ENCODE data around the gene CHD1.

CHD1 gene

GRCh38 chr5:98942847-98943246 is 14.0 kb upstream of the CHD1 start:
- H2AFZ ChIP-seq (ENCODE audit: low read length) = no peak overlapping the region
- no peak overlapping the region for H2BK15ac ChIP-seq (ENCODE audit: low read length)
- H3K4me3 ChIP-seq (ENCODE audit: low read length in 2 of 2) = no peak overlapping the region
- H3K23ac ChIP-seq (ENCODE audit: low read depth, low read length, poor library complexity) = no peak overlapping the region
- WGBS, 2 donors (ENCODE audit: extremely low coverage in 2 of 2, insufficient read length in 2 of 2, insufficient replicate concordance in 1 of 2) = no CpG with 5 or more reads among the region's 3 CpGs
- no peaks in the 10 kb centered on the region for H3K79me1 ChIP-seq (ENCODE audit: low read depth, low read length)
- no peaks in the 10 kb centered on the region for H3K9me3 ChIP-seq (replicated peaks in 1 of 2; ENCODE audit: control insufficient read depth in 2 of 2, insufficient read depth in 1 of 2, low read depth in 1 of 2, low read length in 2 of 2)
- H3K4me2 ChIP-seq (ENCODE audit: insufficient read depth, low read length, poor library complexity, severe bottlenecking) = no peak overlapping the region
- no peak overlapping the region for H4K8ac ChIP-seq (ENCODE audit: low read depth, low read length)
- H2AK5ac ChIP-seq (ENCODE audit: low read depth, low read length) = no peak overlapping the region
- H3K9ac ChIP-seq (ENCODE audit: low read depth, low read length, poor library complexity) = no peak overlapping the region
- H3K18ac ChIP-seq (ENCODE audit: low read length) = no peak overlapping the region
- no peaks in the 10 kb centered on the region for H3K27me3 ChIP-seq (ENCODE audit: control insufficient read depth in 3 of 3, insufficient read depth in 3 of 3, low read depth in 1 of 3, low read length in 3 of 3)
- H3K4ac ChIP-seq (ENCODE audit: low read length) = no peak overlapping the region
- peaks cover 9 to 32% of the 10 kb centered on the region in 2 donors for H3K4me1 ChIP-seq (ENCODE audit: control insufficient read depth in 2 of 2, insufficient read depth in 1 of 2, low read depth in 1 of 2, low read length in 2 of 2)
- no peak for DNase-seq (ENCODE audit: low spot score)
- no peak overlapping the region for H2BK12ac ChIP-seq (ENCODE audit: low read length)
- no peaks in the 10 kb centered on the region for H3K36me3 ChIP-seq (replicated peaks in 1 of 2; ENCODE audit: control insufficient read depth in 2 of 2, insufficient read depth in 2 of 2, low read length in 2 of 2)
- H2BK5ac ChIP-seq (ENCODE audit: low read length) = no peak overlapping the region
- H2BK120ac ChIP-seq (ENCODE audit: low read depth, low read length) = no peak overlapping the region
- H3K27ac ChIP-seq (replicated peaks; ENCODE audit: low read length) = no peak overlapping the region
- no peak overlapping the region for H3K14ac ChIP-seq (ENCODE audit: low read length)
- H4K91ac ChIP-seq (ENCODE audit: low read depth, low read length, poor library complexity) = no peak overlapping the region

- H3K27ac ChIP-seq (replicated peaks; ENCODE audit: low read length) = no peak overlapping the region
- no peak for DNase-seq (ENCODE audit: low spot score)
- no peak overlapping the region for H2BK15ac ChIP-seq (ENCODE audit: low read length)
- no peak overlapping the region for H2AK5ac ChIP-seq (ENCODE audit: low read depth, low read length)
- peaks cover 12 to 47% of the 10 kb centered on the region in 2 donors for H3K4me1 ChIP-seq (ENCODE audit: control insufficient read depth in 2 of 2, insufficient read depth in 1 of 2, low read depth in 1 of 2, low read length in 2 of 2)
- H2BK120ac ChIP-seq (ENCODE audit: low read depth, low read length) = no peak overlapping the region
- H3K4ac ChIP-seq (ENCODE audit: low read length) = no peak overlapping the region
- no peaks in the 10 kb centered on the region for H3K79me1 ChIP-seq (ENCODE audit: low read depth, low read length)
- no peak overlapping the region for H3K14ac ChIP-seq (ENCODE audit: low read length)
- H2BK5ac ChIP-seq (ENCODE audit: low read length) = no peak overlapping the region
- H2BK12ac ChIP-seq (ENCODE audit: low read length) = no peak overlapping the region
- no peak overlapping the region for H3K9ac ChIP-seq (ENCODE audit: low read depth, low read length, poor library complexity)
- H4K91ac ChIP-seq (ENCODE audit: low read depth, low read length, poor library complexity) = no peak overlapping the region
- no CpG with 5 or more reads among the region's 6 CpGs for WGBS, 2 donors (ENCODE audit: extremely low coverage in 2 of 2, insufficient read length in 2 of 2, insufficient replicate concordance in 1 of 2)
- H3K4me3 ChIP-seq (ENCODE audit: low read length in 2 of 2) = no peak overlapping the region
- no peak overlapping the region for H3K23ac ChIP-seq (ENCODE audit: low read depth, low read length, poor library complexity)
- no peak overlapping the region for H2AFZ ChIP-seq (ENCODE audit: low read length)
- H3K18ac ChIP-seq (ENCODE audit: low read length) = no peak overlapping the region
- no peaks in the 10 kb centered on the region for H3K27me3 ChIP-seq (ENCODE audit: control insufficient read depth in 3 of 3, insufficient read depth in 3 of 3, low read depth in 1 of 3, low read length in 3 of 3)
- no peaks in the 10 kb centered on the region for H3K36me3 ChIP-seq (replicated peaks in 1 of 2; ENCODE audit: control insufficient read depth in 2 of 2, insufficient read depth in 2 of 2, low read length in 2 of 2)
- H3K4me2 ChIP-seq (ENCODE audit: insufficient read depth, low read length, poor library complexity, severe bottlenecking) = no peak overlapping the region
- H4K8ac ChIP-seq (ENCODE audit: low read depth, low read length) = no peak overlapping the region
- H3K9me3 ChIP-seq (replicated peaks in 1 of 2; ENCODE audit: control insufficient read depth in 2 of 2, insufficient read depth in 1 of 2, low read depth in 1 of 2, low read length in 2 of 2) = no peaks in the 10 kb centered on the region
Observed at GRCh38 chr5:98941131-98941883, 12.5 kb upstream of the CHD1 start.

- no peak overlapping the region for H3K18ac ChIP-seq (ENCODE audit: low read length)
- H3K4me1 ChIP-seq (ENCODE audit: control insufficient read depth in 2 of 2, insufficient read depth in 1 of 2, low read depth in 1 of 2, low read length in 2 of 2) = peaks cover 12 to 47% of the 10 kb centered on the region in 2 donors
Observed at GRCh38 chr5:98940581-98940980, 11.8 kb upstream of the CHD1 start.

GRCh38 chr5:98938464-98938863 is 9.7 kb upstream of the CHD1 start:
- Histone ChIP-seq H3K79me1 (ENCODE audit: low read depth, low read length) (no peaks in the 10 kb centered on the region), H2BK120ac (ENCODE audit: low read depth, low read length) (no peak overlapping the region), H2AK5ac (ENCODE audit: low read depth, low read length) (no peak overlapping the region), H3K14ac (ENCODE audit: low read length) (no peak overlapping the region), H3K27ac (replicated peaks; ENCODE audit: low read length) (peak overlapping the region; percentile 26), H3K9ac (ENCODE audit: low read depth, low read length, poor library complexity) (no peak overlapping the region), H2BK15ac (ENCODE audit: low read length) (no peak overlapping the region), H3K4me1 (ENCODE audit: control insufficient read depth in 2 of 2, insufficient read depth in 1 of 2, low read depth in 1 of 2, low read length in 2 of 2) (peaks cover 12 to 50% of the 10 kb centered on the region in 2 donors), H2BK12ac (ENCODE audit: low read length) (no peak overlapping the region), H3K4me2 (ENCODE audit: insufficient read depth, low read length, poor library complexity, severe bottlenecking) (peak overlapping the region; percentile 32), H2BK5ac (ENCODE audit: low read length) (no peak overlapping the region), H3K36me3 (replicated peaks in 1 of 2; ENCODE audit: control insufficient read depth in 2 of 2, insufficient read depth in 2 of 2, low read length in 2 of 2) (no peaks in the 10 kb centered on the region), H4K91ac (ENCODE audit: low read depth, low read length, poor library complexity) (no peak overlapping the region), H3K9me3 (replicated peaks in 1 of 2; ENCODE audit: control insufficient read depth in 2 of 2, insufficient read depth in 1 of 2, low read depth in 1 of 2, low read length in 2 of 2) (no peaks in the 10 kb centered on the region), H3K18ac (ENCODE audit: low read length) (no peak overlapping the region), H3K4ac (ENCODE audit: low read length) (no peak overlapping the region), H3K4me3 (ENCODE audit: low read length in 2 of 2) (no peak overlapping the region), H3K23ac (ENCODE audit: low read depth, low read length, poor library complexity) (no peak overlapping the region), H2AFZ (ENCODE audit: low read length) (no peak overlapping the region), H4K8ac (ENCODE audit: low read depth, low read length) (no peak overlapping the region), H3K27me3 (ENCODE audit: control insufficient read depth in 3 of 3, insufficient read depth in 3 of 3, low read depth in 1 of 3, low read length in 3 of 3) (no peaks in the 10 kb centered on the region)
- no CpG with 5 or more reads among the region's 2 CpGs for WGBS, 2 donors (ENCODE audit: extremely low coverage in 2 of 2, insufficient read length in 2 of 2, insufficient replicate concordance in 1 of 2)
- peak; percentile 48 for DNase-seq (ENCODE audit: low spot score)

More at GRCh38 chr5:98940581-98940980, 11.8 kb upstream of the CHD1 start:
- H3K36me3 ChIP-seq (replicated peaks in 1 of 2; ENCODE audit: control insufficient read depth in 2 of 2, insufficient read depth in 2 of 2, low read length in 2 of 2) = no peaks in the 10 kb centered on the region
- no peak overlapping the region for H4K8ac ChIP-seq (ENCODE audit: low read depth, low read length)
- no peak overlapping the region for H2BK5ac ChIP-seq (ENCODE audit: low read length)
- peak overlapping the region; percentile 37 for H2AFZ ChIP-seq (ENCODE audit: low read length)
- no peak overlapping the region for H2AK5ac ChIP-seq (ENCODE audit: low read depth, low read length)
- H3K4me2 ChIP-seq (ENCODE audit: insufficient read depth, low read length, poor library complexity, severe bottlenecking) = no peak overlapping the region
- H2BK120ac ChIP-seq (ENCODE audit: low read depth, low read length) = no peak overlapping the region
- H3K27me3 ChIP-seq (ENCODE audit: control insufficient read depth in 3 of 3, insufficient read depth in 3 of 3, low read depth in 1 of 3, low read length in 3 of 3) = no peaks in the 10 kb centered on the region
- peak overlapping the region; percentile 42 for H3K27ac ChIP-seq (replicated peaks; ENCODE audit: low read length)
- no peak overlapping the region for H3K9ac ChIP-seq (ENCODE audit: low read depth, low read length, poor library complexity)
- H3K23ac ChIP-seq (ENCODE audit: low read depth, low read length, poor library complexity) = no peak overlapping the region
- no CpG with 5 or more reads among the region's 2 CpGs for whole genome bisulfite sequencing, 2 donors (ENCODE audit: extremely low coverage in 2 of 2, insufficient read length in 2 of 2, insufficient replicate concordance in 1 of 2)
- H2BK12ac ChIP-seq (ENCODE audit: low read length) = no peak overlapping the region
- no peaks in the 10 kb centered on the region for H3K9me3 ChIP-seq (replicated peaks in 1 of 2; ENCODE audit: control insufficient read depth in 2 of 2, insufficient read depth in 1 of 2, low read depth in 1 of 2, low read length in 2 of 2)
- no peaks in the 10 kb centered on the region for H3K79me1 ChIP-seq (ENCODE audit: low read depth, low read length)
- H4K91ac ChIP-seq (ENCODE audit: low read depth, low read length, poor library complexity) = no peak overlapping the region
- no peak overlapping the region for H2BK15ac ChIP-seq (ENCODE audit: low read length)
- no peak for DNase-seq (ENCODE audit: low spot score)
- no peak overlapping the region for H3K14ac ChIP-seq (ENCODE audit: low read length)
- H3K4me3 ChIP-seq (ENCODE audit: low read length in 2 of 2) = no peak overlapping the region
- H3K4ac ChIP-seq (ENCODE audit: low read length) = no peak overlapping the region
